ENCODE data around the gene PLGRKT. TPM values are rescaled to one million over a fixed set of nuclear protein-coding genes. Genes with fewer than 3 reads are reported as not detected.

PLGRKT gene
- total and polyA plus RNA-seq, 2 donors (not counting 3 experiments of a cell fraction or from before 2014, with no cell fraction given): 3.8 to 21.2 TPM

- no peaks in the 10 kb centered on the region for H3K27me3 ChIP-seq (ENCODE audit: control insufficient read depth in 2 of 2, insufficient read depth in 2 of 2, low read length in 2 of 2)
- dilution Hi-C loops (cut with MboI; ENCODE audit: extremely low pct_ligation_motif_present, low sequenced_read_pairs): no loop called here
- no peaks in the 10 kb centered on the region for H3K9me1 ChIP-seq (replicated peaks; ENCODE audit: control insufficient read depth, extremely low read depth, insufficient read depth, low read length)
- H3K27ac ChIP-seq (ENCODE audit: insufficient read depth, low read depth, low read length): no peak overlapping the region
- H3K79me2 ChIP-seq (ENCODE audit: control insufficient read depth, insufficient read depth, low read length): no peaks in the 10 kb centered on the region
- H3K4me3 ChIP-seq (replicated peaks in 1 of 3; ENCODE audit: insufficient read depth in 1 of 3, low read depth in 1 of 3, low read length in 3 of 3): no peak overlapping the region
- no peak overlapping the region for H3K4me2 ChIP-seq (ENCODE audit: insufficient read depth, low read length)
- no peak overlapping the region for H2AFZ ChIP-seq (ENCODE audit: low read depth, low read length)
- FAIRE-seq: no peak
- H4K20me1 ChIP-seq (replicated peaks; ENCODE audit: control insufficient read depth, extremely low read depth, insufficient read depth, low read length): peaks cover under 1% of the 10 kb centered on the region
- H3K4me1 ChIP-seq (ENCODE audit: control insufficient read depth, extremely low read depth, insufficient read depth, low read length): no peaks in the 10 kb centered on the region
- DNase-seq (ENCODE audit: low read depth, low spot score): no peak
- no TSS peak for BruUV-seq (replicated peaks)
- no peak for TF ChIP-seq POLR2AphosphoS5 (IDR thresholded peaks at IDR 0.05; ENCODE audit: insufficient read depth, low read depth, low read length)
- TF ChIP-seq CTCF (IDR thresholded peaks at IDR 0.05; ENCODE audit: extremely low read depth in 1 of 2, insufficient read depth in 1 of 2, low read depth in 1 of 2, low read length in 2 of 2): no peak
- TF ChIP-seq EZH2 (IDR thresholded peaks at IDR 0.05; ENCODE audit: borderline replicate concordance, low read depth, low read length, severe bottlenecking): no peak
- TF ChIP-seq MAX (IDR thresholded peaks at IDR 0.05; ENCODE audit: insufficient read depth, insufficient read length): no peak
- intact Hi-C loops (cut with micrococcal nuclease): no loop called here
- POLR2A ChIA-PET: no interaction called here
- H3K9ac ChIP-seq (replicated peaks; ENCODE audit: extremely low read depth, insufficient read depth, low read length): no peak overlapping the region
- no peaks in the 10 kb centered on the region for H3K36me3 ChIP-seq (ENCODE audit: control insufficient read depth in 2 of 2, extremely low read depth in 1 of 2, insufficient read depth in 2 of 2, low read length in 2 of 2)
- CTCF ChIA-PET: no interaction called here
- H3K9me3 ChIP-seq (replicated peaks; ENCODE audit: control insufficient read depth, insufficient read depth, low read length): no peaks in the 10 kb centered on the region
Observed at GRCh38 chr9:5360341-5360740, 77.4 kb downstream of the PLGRKT start.

DNA sequence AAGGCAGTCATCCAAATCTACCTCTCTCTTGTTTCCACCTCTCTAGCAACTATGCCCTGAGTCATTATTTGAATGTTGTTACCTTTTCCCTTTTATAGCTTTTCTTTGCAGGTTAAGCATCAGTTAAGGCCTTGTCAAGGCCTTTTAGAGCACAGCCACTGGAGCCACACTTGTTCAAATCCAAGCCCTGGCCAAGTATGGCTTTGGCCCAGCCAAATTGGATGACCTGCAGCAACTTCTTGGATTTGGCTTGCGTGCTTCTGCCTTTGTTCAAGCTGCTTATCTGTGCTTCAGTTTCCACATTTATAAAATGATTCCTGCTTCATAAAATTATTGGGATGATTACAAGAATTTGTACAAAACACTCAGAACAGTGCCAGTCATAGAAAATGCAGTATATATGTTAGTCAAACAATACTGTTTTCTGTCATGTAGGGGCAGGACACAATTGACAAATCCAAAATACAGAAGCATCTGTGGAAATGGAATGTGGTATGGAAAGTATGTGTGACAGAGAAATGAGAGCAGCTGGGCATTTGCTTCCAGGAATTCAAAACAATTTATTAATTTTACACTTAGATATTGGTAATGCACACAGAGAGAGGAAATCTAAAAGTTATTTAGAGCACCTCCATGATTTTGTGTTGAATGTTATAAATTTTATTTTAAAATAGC lies 80.2 kb downstream of the PLGRKT start:
- Histone ChIP-seq H3K9me1 (replicated peaks; ENCODE audit: control insufficient read depth, extremely low read depth, insufficient read depth, low read length) (no peaks in the 10 kb centered on the region), H3K9ac (replicated peaks; ENCODE audit: extremely low read depth, insufficient read depth, low read length) (no peak overlapping the region), H3K36me3 (ENCODE audit: control insufficient read depth in 2 of 2, extremely low read depth in 1 of 2, insufficient read depth in 2 of 2, low read length in 2 of 2) (no peaks in the 10 kb centered on the region), H3K4me3 (replicated peaks in 1 of 3; ENCODE audit: insufficient read depth in 1 of 3, low read depth in 1 of 3, low read length in 3 of 3) (no peak overlapping the region), H2AFZ (ENCODE audit: low read depth, low read length) (no peak overlapping the region), H3K4me2 (ENCODE audit: insufficient read depth, low read length) (no peak overlapping the region), H3K79me2 (ENCODE audit: control insufficient read depth, insufficient read depth, low read length) (no peaks in the 10 kb centered on the region), H3K27ac (ENCODE audit: insufficient read depth, low read depth, low read length) (no peak overlapping the region), H4K20me1 (replicated peaks; ENCODE audit: control insufficient read depth, extremely low read depth, insufficient read depth, low read length) (no peaks in the 10 kb centered on the region), H3K27me3 (ENCODE audit: control insufficient read depth in 2 of 2, insufficient read depth in 2 of 2, low read length in 2 of 2) (no peaks in the 10 kb centered on the region), H3K9me3 (replicated peaks; ENCODE audit: control insufficient read depth, insufficient read depth, low read length) (no peaks in the 10 kb centered on the region), H3K4me1 (ENCODE audit: control insufficient read depth, extremely low read depth, insufficient read depth, low read length) (no peaks in the 10 kb centered on the region)
- dilution Hi-C loops (cut with MboI; ENCODE audit: extremely low pct_ligation_motif_present, low sequenced_read_pairs) (no loop called here), intact Hi-C loops (cut with micrococcal nuclease) (no loop called here)
- no TSS peak for BruUV-seq (replicated peaks)
- ChIA-PET CTCF (interaction anchor here (1.7 kb wide), 1 partner anchor 172 kb away, joined by 7 read pairs; no protein-coding TSS in a partner anchor), POLR2A (no interaction called here)
- no peak for FAIRE-seq
- TF ChIP-seq MAX (IDR thresholded peaks at IDR 0.05; ENCODE audit: insufficient read depth, insufficient read length) (no peak), FOS (IDR thresholded peaks at IDR 0.05; ENCODE audit: borderline replicate concordance, insufficient read depth, low read length) (no peak), GATA2 (IDR thresholded peaks at IDR 0.05; ENCODE audit: insufficient read depth, insufficient read length, low read depth, low read length) (no peak), JUN (IDR thresholded peaks at IDR 0.05; ENCODE audit: borderline replicate concordance, insufficient read depth, insufficient read length, low read depth) (no peak), CTCF (IDR thresholded peaks at IDR 0.05; ENCODE audit: extremely low read depth in 1 of 2, insufficient read depth in 1 of 2, low read depth in 1 of 2, low read length in 2 of 2) (no peak), EZH2 (IDR thresholded peaks at IDR 0.05; ENCODE audit: borderline replicate concordance, low read depth, low read length, severe bottlenecking) (no peak), MYC (IDR thresholded peaks at IDR 0.05; ENCODE audit: low read depth, low read length) (no peak)
- no peak for DNase-seq (ENCODE audit: low read depth, low spot score)

Measured in endothelial cell of umbilical vein (primary cell).